Activated CD8-positive, alpha-beta memory T cell treated with anti-CD3 and anti-CD28 coated beads, Interleukin-2, amount 50 U/mL, for 24 hours (primary cell): ENCODE data around the gene COL23A1.

ENCODE experiments used
- DNase-seq: peaks from one replicate; pipeline ENCODE4 v3.0.0-alpha.2; 2020; ENCODE audit errors: extremely low read depth

Gene COL23A1

GRCh38 chr5:178421128-178421527, 169.1 kb downstream of the COL23A1 start:
- DNase-seq: no peak

DNA sequence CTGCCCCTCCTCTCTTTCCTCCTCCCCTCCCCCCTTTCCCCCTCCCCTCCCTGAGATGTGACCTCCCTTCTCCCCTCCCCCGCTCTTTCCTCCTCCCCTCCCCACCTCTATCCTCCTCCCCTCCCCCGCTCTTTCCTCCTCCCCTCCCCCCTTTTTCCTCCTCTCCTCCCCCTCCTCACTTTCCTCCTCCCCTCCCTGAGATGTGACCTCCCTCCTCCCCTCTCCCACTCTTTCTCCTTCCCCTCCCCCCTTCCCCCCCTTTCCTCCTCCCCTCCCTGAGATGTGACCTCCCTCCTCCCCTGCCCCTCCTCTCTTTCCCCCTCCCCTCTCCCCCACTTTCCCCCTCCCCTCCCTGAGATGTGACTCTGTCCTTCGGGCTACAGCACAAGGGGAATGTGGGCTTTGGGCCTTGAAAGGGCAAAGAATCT, 169.8 kb downstream of the COL23A1 start:
- no peak for DNase-seq

- DNase-seq: no peak
Observed at GRCh38 chr5:178419651-178420050, 170.5 kb downstream of the COL23A1 start.

DNA sequence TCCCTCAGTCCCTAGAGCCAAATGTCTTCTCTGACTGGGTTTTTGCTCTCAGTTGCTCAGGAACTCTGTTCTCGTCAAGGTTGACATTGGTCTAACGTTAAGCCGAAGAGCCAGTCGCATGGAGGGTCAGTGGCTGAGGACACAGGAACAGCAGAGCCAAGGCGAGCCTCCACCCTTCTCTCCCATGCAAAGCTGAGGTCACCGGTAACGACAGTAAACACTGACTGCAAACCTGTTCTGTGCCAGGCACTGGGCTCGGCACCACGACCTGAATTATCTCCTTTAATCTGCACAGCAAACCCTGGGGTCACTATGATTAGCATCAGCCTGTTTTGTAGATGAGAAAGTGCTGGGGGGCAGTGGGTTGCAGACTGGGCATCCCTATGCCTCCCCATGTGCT, 171.0 kb downstream of the COL23A1 start:
- DNase-seq: no peak

DNA sequence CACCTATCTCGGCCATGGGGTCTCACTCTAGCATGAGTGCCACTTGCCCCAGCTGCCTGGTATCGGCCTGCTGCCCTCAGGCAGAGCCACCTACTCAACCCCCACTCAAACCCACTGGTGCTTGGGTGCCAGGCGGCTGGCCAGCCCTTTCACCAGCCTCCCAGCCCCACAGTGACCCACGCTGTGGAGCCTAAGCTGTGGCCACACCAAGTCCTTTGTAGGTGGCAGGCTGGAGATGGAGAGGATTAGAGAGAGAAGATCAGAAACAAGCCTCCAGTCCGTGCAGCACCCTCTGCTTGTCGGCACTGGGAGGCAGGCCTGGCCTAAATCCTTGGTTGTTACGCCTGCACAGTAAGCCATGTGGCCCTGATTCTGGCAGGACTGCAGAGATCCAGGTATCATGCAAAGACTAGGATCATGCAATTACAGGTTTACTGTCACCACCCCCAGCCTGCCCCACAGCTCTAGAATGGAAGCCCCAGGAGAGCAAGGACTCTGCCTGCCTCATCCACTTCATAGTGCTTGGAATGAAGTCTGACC, 171.7 kb downstream of the COL23A1 start:
- DNase-seq: no peak

DNA sequence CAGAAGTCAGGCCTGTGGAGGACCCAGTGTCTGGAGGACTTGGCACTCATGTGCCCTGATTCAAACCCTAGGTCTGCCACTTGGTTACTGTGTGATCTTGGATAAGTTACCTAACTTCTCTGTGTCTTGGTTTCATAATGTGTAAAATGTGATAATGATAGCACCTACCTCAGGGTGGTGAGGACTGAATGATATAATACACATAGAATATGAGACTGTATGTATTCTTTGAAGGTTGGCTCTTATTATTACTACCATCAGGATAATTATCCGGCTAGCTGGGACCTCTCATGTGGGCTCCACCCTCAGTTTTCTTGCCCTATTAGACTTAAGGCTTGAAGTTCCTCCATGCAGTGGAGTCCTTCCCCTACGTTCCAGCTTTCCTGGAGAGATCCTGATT, 172.2 kb downstream of the COL23A1 start:
- DNase-seq: no peak

DNA sequence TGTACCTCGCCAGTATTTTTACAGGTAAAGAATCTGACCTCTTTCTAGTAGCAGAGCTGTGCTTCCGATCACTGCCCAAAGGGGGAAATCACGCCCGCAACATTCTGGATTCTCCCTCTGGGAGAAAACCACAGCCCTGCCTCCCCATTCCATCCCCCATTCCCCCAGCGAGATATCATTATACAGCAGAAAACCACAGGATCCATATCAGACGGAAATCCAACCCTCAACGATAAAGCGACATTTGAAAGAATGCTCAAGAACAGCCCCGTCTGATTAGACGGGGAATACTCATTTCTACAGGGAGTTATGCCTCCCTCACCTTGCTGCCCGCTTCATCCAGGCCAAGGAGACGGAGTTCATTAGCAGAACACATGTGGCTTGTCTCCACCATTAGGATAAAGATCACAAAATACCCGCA, 172.8 kb downstream of the COL23A1 start:
- no peak for DNase-seq

- DNase-seq: no peak
Observed at GRCh38 chr5:178416919-178417318, 173.3 kb downstream of the COL23A1 start.

DNA sequence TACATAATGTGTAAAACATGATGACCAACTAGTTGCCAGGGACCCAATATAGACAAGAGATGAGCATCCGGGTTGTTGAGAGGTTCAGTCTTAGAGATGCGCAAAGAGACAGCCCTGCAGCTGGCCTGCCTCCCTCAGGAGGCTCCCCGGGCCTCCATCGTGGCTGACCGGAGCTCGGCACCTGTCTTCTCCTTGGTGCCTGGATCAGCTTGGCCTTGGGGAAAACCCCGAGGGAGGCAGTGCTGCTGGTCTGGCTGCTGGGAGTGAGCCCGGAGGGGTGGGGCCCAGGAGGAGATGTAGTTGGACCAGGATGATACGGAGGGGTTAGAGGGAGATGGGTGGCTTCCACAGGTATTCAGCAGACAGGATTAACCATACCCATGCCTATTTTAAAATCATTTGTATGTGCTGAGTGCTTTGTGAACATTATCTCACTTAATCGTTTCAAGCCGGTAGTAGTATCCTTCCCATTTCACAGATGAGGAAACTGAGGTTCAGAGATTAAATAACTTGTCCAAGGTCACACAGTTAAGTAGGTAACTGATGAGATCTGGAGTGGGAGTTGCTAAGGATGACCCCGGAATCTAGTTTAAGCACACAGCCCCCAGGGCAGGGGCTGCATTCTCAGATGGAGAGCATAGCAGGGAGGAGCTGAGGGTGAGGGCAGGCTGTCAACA, 173.8 kb downstream of the COL23A1 start:
- DNase-seq: no peak

GRCh38 chr5:178415353-178415752, 174.8 kb downstream of the COL23A1 start:
- no peak for DNase-seq

DNA sequence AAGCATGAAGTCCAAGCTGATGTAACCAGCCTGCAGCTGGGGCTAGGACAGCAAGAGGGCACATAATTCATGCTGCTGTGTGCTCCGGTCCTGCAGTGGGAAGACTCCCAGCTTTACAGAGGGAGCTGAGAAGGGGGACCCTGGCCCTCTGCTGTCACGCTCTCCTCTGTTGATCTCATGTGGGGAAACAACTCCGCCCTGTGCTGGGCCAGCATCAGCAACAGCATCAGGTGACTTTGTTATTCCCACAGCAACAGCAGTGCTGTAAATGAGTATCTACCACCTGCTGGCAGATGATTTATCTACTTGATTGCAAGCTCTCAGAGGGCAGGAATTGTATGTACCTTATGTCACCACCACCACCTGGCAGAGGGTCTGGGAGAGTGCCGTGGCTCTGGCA, 176.2 kb downstream of the COL23A1 start:
- DNase-seq: no peak

- DNase-seq: no peak
Observed at GRCh38 chr5:178411083-178411482, 179.1 kb downstream of the COL23A1 start.

- DNase-seq: no peak
Observed at GRCh38 chr5:178407646-178408045, 182.5 kb downstream of the COL23A1 start.

GRCh38 chr5:178404987-178405386, 185.2 kb downstream of the COL23A1 start:
- DNase-seq: no peak

DNA sequence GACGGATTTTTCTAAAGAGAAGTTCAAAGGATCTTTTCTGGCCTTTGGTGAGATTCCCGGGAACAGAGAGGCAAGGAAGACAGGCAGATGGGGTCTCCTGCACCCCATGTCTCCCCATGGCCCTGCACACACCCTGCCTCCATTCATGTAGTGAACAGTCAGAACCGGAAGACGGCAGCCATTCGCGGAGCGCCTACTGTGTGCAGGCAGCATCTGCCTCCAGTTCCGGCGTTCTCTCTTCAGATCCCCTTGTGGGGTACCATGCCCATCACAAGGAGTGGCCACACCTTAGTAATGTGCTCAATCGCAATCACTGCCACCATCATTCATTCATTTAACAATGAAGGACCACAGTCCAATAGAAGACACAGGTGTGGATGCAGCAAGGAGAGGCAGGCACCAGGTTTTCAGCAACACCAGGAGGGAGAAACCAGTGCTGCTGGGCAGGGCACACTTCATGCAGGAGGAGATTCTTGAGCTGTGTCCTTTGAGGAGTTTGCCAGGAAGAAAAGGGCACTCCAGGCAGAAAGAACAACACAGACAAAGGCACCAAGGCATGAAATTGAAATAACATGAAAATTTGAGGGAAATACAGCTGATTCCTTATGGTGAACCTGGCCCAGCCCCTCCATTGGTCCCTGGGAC, 186.1 kb downstream of the COL23A1 start:
- no peak for DNase-seq

- no peak for DNase-seq
Observed at GRCh38 chr5:178403351-178403750, 186.8 kb downstream of the COL23A1 start.

DNA sequence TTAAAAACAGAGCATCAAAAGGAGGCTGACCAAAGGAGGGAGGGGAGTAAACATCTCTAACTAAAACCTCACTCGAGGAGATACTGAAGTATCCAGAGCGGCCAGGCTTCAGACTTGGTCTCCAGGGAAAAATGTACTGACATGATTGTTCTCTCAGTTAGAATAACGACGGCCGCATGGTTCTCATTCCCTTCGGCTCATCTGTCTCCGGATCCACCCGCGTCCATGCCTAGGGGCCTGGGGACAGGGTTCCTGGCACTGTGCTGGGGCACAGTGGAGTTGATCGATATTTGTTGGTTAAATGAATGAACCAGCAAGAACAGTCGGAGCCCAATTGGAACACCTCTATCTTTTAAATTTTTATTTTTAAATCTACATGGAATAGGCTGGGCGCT, 190.5 kb downstream of the COL23A1 start:
- no peak for DNase-seq

GRCh38 chr5:178398901-178399700, 191.1 kb downstream of the COL23A1 start:
- DNase-seq: no peak

- DNase-seq: no peak
Observed at GRCh38 chr5:178396796-178397720, 193.1 kb downstream of the COL23A1 start.

DNA sequence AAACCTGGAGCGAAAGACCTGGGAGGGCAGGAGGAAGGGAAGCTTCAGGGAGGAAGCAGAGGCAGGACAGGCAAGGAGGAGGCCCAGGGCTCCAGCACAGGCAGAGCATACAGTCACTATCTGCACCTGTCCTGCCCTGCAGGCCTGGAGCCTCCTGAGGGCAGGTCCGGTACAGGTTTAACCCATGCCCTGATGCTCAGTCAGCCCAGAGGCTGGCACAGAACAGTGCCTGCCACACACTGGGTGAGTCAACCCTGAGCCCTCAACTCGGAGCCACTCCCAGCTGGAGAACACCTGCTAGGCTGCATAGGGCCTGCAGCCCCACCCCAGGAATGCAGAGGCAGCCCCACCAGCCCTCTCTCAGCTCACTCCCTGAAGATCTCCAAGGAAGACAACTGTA, 196.1 kb downstream of the COL23A1 start:
- no peak for DNase-seq

- no peak for DNase-seq
Observed at GRCh38 chr5:178392931-178393394, 197.2 kb downstream of the COL23A1 start.
